IMR-90 (cell line): ENCODE data around the gene HAGH. TPM values are rescaled to one million over a fixed set of nuclear protein-coding genes. Genes with fewer than 3 reads are reported as not detected.
A peak's percentile ranks its signal among the peaks of the same experiment; 100 is the strongest.

ENCODE experiments used
- ATAC-seq: fragments of 200-7000 bp; cut with Tn5 transposase; 2 replicates; pipeline ENCODE4 v1.9.1; 2020; ENCODE audit warnings: low read depth, mild to moderate bottlenecking, moderate library complexity
- BruUV-seq: library from RNA; stranded (reverse); fragments of 400-500 nt; replicated peaks from 2 replicates; lab custom pipeline; 2021; lab: Mats Ljungman, UMichigan
- CTCF ChIA-PET: fragments of 300-600 bp; formaldehyde crosslinking; extraction: SDS; loops from one replicate; lab custom pipeline; 2021; ENCODE audit warnings: antibody characterized with exemption; lab: Yijun Ruan, JAX
- POLR2A ChIA-PET: fragments of 300-600 bp; sonication (Branson Sonifier 250); formaldehyde crosslinking; loops from one replicate; lab custom pipeline; 2022; ENCODE audit warnings: antibody characterized with exemption; ENCODE audit not compliant: unreplicated experiment; lab: Charles Lee
- DNase-seq: peaks from one replicate; pipeline ENCODE4 v3.0.0; 2013
- H2AFZ ChIP-seq: replicated peaks from 2 replicates; pipeline ENCODE3; 2013; ENCODE audit warnings: low read length, mild to moderate bottlenecking; ENCODE audit not compliant: poor library complexity
- H2AK5ac ChIP-seq: 2 replicates; pipeline ENCODE4 v1.6.1; 2013; ENCODE audit warnings: low read depth, low read length, inconsistent platforms
- H2AK9ac ChIP-seq: replicated peaks from 2 replicates; pipeline ENCODE3; 2013; ENCODE audit warnings: mild to moderate bottlenecking, low read depth, low read length, moderate library complexity; ENCODE audit not compliant: poor library complexity
- H2BK120ac ChIP-seq: 2 replicates; pipeline ENCODE4 v1.6.1; 2013; ENCODE audit warnings: low read depth, low read length, inconsistent platforms
- H2BK15ac ChIP-seq: 3 replicates; pipeline ENCODE4 v1.6.1; 2013; ENCODE audit warnings: low read depth, low read length, inconsistent platforms
- H2BK20ac ChIP-seq: 2 replicates; pipeline ENCODE4 v1.6.1; 2013; ENCODE audit warnings: low read depth, mild to moderate bottlenecking, inconsistent platforms, low read length, moderate library complexity
- H2BK5ac ChIP-seq: 2 replicates; pipeline ENCODE4 v1.6.1; 2013; ENCODE audit warnings: mild to moderate bottlenecking, low read depth, low read length, inconsistent platforms; ENCODE audit not compliant: poor library complexity, severe bottlenecking
- H3K14ac ChIP-seq: replicated peaks from 2 replicates; pipeline ENCODE4 v1.6.1; 2013; ENCODE audit warnings: low read depth, low read length, inconsistent platforms
- H3K18ac ChIP-seq: 2 replicates; pipeline ENCODE4 v1.6.1; 2013; ENCODE audit warnings: low read depth, low read length, control low read depth
- H3K23ac ChIP-seq: 2 replicates; pipeline ENCODE4 v1.6.1; 2013; ENCODE audit warnings: low read depth, low read length, inconsistent platforms
- H3K27ac ChIP-seq: 2 replicates; pipeline ENCODE4 v1.5.1; 2013; ENCODE audit warnings: mild to moderate bottlenecking, control low read depth, low read length; ENCODE audit not compliant: insufficient read depth
- H3K27me3 ChIP-seq: 2 replicates; pipeline ENCODE4 v1.6.1; 2013; ENCODE audit warnings: low read length; ENCODE audit not compliant: control insufficient read depth, insufficient read depth
- H3K36me3 ChIP-seq: 2 replicates; pipeline ENCODE4 v1.6.1; 2013; ENCODE audit warnings: low read length, mixed read lengths; ENCODE audit not compliant: control insufficient read depth, insufficient read depth
- H3K4ac ChIP-seq: 2 replicates; pipeline ENCODE4 v1.6.1; 2013; ENCODE audit warnings: low read depth, low read length, inconsistent platforms
- H3K4me1 ChIP-seq: 2 replicates; pipeline ENCODE4 v1.6.1; 2013; ENCODE audit warnings: low read length, mixed read lengths; ENCODE audit not compliant: control insufficient read depth, insufficient read depth
- H3K4me2 ChIP-seq: 2 replicates; pipeline ENCODE4 v1.6.1; 2013; ENCODE audit warnings: low read depth, mild to moderate bottlenecking, control low read depth, low read length, moderate library complexity
- H3K4me3 ChIP-seq: 2 replicates; pipeline ENCODE4 v1.5.1; 2013; ENCODE audit warnings: low read depth, mild to moderate bottlenecking, control low read depth, low read length, moderate library complexity; ENCODE audit not compliant: insufficient read depth
- H3K56ac ChIP-seq: 2 replicates; pipeline ENCODE4 v1.6.1; 2013; ENCODE audit warnings: low read length, inconsistent platforms; ENCODE audit not compliant: insufficient read depth; ENCODE audit errors: extremely low read depth
- H3K79me1 ChIP-seq, 2 experiments: 2 replicates each; pipeline ENCODE4 v1.6.1; 2013; ENCODE audit warnings: low read length in 2 of 2, inconsistent platforms in 1 of 2, low read depth in 1 of 2
- H3K9ac ChIP-seq: 2 replicates; pipeline ENCODE4 v1.6.1; 2013; ENCODE audit warnings: low read depth, low read length, control low read depth
- H3K9me1 ChIP-seq: 2 replicates; pipeline ENCODE4 v1.6.1; 2013; ENCODE audit warnings: low read length, inconsistent platforms; ENCODE audit not compliant: insufficient read depth
- H3K9me3 ChIP-seq: 2 replicates; pipeline ENCODE4 v1.6.1; 2013; ENCODE audit warnings: low read length; ENCODE audit not compliant: control insufficient read depth, insufficient read depth
- H4K20me1 ChIP-seq: 2 replicates; pipeline ENCODE4 v1.6.1; 2013; ENCODE audit warnings: low read length, inconsistent platforms; ENCODE audit not compliant: insufficient read depth
- H4K5ac ChIP-seq: 2 replicates; pipeline ENCODE4 v1.6.1; 2013; ENCODE audit warnings: mild to moderate bottlenecking, low read depth, low read length, control low read depth
- H4K8ac ChIP-seq, 2 experiments: 2 replicates each; pipeline ENCODE4 v1.6.1; 2013; ENCODE audit warnings: low read depth in 2 of 2, low read length in 2 of 2, control low read depth in 1 of 2, inconsistent platforms in 1 of 2
- H4K91ac ChIP-seq: 2 replicates; pipeline ENCODE4 v1.6.1; 2013; ENCODE audit warnings: low read depth, low read length, inconsistent platforms; ENCODE audit not compliant: insufficient read depth
- BHLHE40 ChIP-seq: fragments of 150-350 bp; IDR thresholded peaks from 2 replicates; pipeline ENCODE4 v1.6.1; 2016; ENCODE audit warnings: mild to moderate bottlenecking, low read depth, low read length
- CEBPB ChIP-seq: IDR thresholded peaks from 2 replicates; pipeline ENCODE4 v1.6.1; 2012; ENCODE audit warnings: low read depth, low read length, improper control_type of control experiment
- CHD1 ChIP-seq: IDR thresholded peaks from 2 replicates; pipeline ENCODE4 v1.6.1; 2012; ENCODE audit warnings: low read depth, low read length, improper control_type of control experiment
- FOS ChIP-seq: fragments of 150-350 bp; IDR thresholded peaks from 2 replicates; pipeline ENCODE4 v1.6.1; 2016; ENCODE audit warnings: low read depth, low read length
- MAFK ChIP-seq: IDR thresholded peaks from 2 replicates; pipeline ENCODE4 v1.6.1; 2012; ENCODE audit warnings: low read depth, low read length, improper control_type of control experiment
- MAZ ChIP-seq: IDR thresholded peaks from 2 replicates; pipeline ENCODE4 v1.6.1; 2012; ENCODE audit warnings: low read depth, mild to moderate bottlenecking, low read length, improper control_type of control experiment, moderate library complexity, borderline replicate concordance
- MXI1 ChIP-seq: IDR thresholded peaks from 2 replicates; pipeline ENCODE4 v1.6.1; 2012; ENCODE audit warnings: low read depth, mild to moderate bottlenecking, low read length, moderate library complexity, borderline replicate concordance
- NFE2L2 ChIP-seq: fragments of 150-350 bp; IDR thresholded peaks from 2 replicates; pipeline ENCODE4 v1.6.1; 2016; ENCODE audit warnings: low read depth, mild to moderate bottlenecking, low read length
- POLR2A ChIP-seq: IDR thresholded peaks from 2 replicates; pipeline ENCODE4 v1.6.1; 2012; ENCODE audit warnings: mild to moderate bottlenecking, low read depth, low read length
- RAD21 ChIP-seq: IDR thresholded peaks from 2 replicates; pipeline ENCODE4 v1.6.1; 2012; ENCODE audit warnings: low read length, improper control_type of control experiment
- RCOR1 ChIP-seq: IDR thresholded peaks from 2 replicates; pipeline ENCODE4 v1.6.1; 2012; ENCODE audit warnings: mild to moderate bottlenecking, low read length, improper control_type of control experiment; ENCODE audit not compliant: insufficient replicate concordance
- RFX5 ChIP-seq: IDR thresholded peaks from 2 replicates; pipeline ENCODE4 v1.8.0; 2012; ENCODE audit warnings: low read depth, mild to moderate bottlenecking, low read length, moderate library complexity
- SMC3 ChIP-seq: fragments of 150-350 bp; IDR thresholded peaks from 2 replicates; pipeline ENCODE4 v1.6.1; 2016; ENCODE audit warnings: low read depth, mild to moderate bottlenecking, antibody characterized with exemption, low read length, moderate library complexity
- WGBS, 2 experiments: methylation state at CpG; one replicate each; pipeline versions ENCODE4 v1.1.5 to v1.1.7; 2013; ENCODE audit warnings: missing lambda C conversion rate in 2 of 2; ENCODE audit not compliant: insufficient read length in 1 of 2; ENCODE audit errors: extremely low coverage in 2 of 2; 5-methylcytosine and 5-hydroxymethylcytosine counted together
- dilution Hi-C: fragments of 300-500 bp; cut with HindIII; formaldehyde crosslinking; loops from one replicate; pipeline ENCODE4 v1.14.3; 2018; ENCODE audit warnings: low sequenced_read_pairs; ENCODE audit not compliant: unreplicated experiment
- in situ Hi-C: fragments of 300-500 bp; cut with MboI; formaldehyde crosslinking; loops from 3 replicates; pipeline ENCODE4 v1.14.3; 2019; ENCODE audit warnings: low sequenced_read_pairs, inconsistent platforms, mixed read lengths
- intact Hi-C: fragments of 100-400 bp; cut with micrococcal nuclease; formaldehyde crosslinking; loops from 2 replicates; pipeline ENCODE4 v1.10.0; 2022
- polyA plus RNA-seq, 3 experiments: library from polyadenylated mRNA; depleted of rRNA; stranded (reverse); fragments of >200 nt; gene quantifications; 2 replicates each; pipeline ENCODE4 v1.2.3, GENCODE V29; 2012; ENCODE audit warnings: low replicate concordance in 1 of 3
- total RNA-seq: library from RNA; depleted of rRNA; stranded (reverse); fragments of >200 nt; gene quantifications from 2 replicates; pipeline ENCODE4 v1.2.3, GENCODE V29; 2012
- TF ChIP-seq, protein P1 (sequence below): fragments of 150-350 bp; IDR thresholded peaks from 2 replicates; pipeline ENCODE4 v1.6.1; 2017; ENCODE audit warnings: mild to moderate bottlenecking, antibody characterized with exemption, low read length, low read depth
- TF ChIP-seq, protein P2 (sequence below): conservative IDR thresholded peaks from 2 replicates; pipeline ENCODE4 v1.5.1; 2012; ENCODE audit warnings: mild to moderate bottlenecking, low read depth, low read length, improper control_type of control experiment
- TF ChIP-seq, protein P3 (sequence below): fragments of 150-350 bp; IDR thresholded peaks from 2 replicates; pipeline ENCODE4 v1.6.1; 2016; ENCODE audit warnings: low read depth, mild to moderate bottlenecking, low read length, moderate library complexity, borderline replicate concordance

Gene HAGH
- total and polyA plus RNA-seq, 2 of the 4 experiments (the other 2 are of a cell fraction): 30.8 to 52.2 TPM

DNA sequence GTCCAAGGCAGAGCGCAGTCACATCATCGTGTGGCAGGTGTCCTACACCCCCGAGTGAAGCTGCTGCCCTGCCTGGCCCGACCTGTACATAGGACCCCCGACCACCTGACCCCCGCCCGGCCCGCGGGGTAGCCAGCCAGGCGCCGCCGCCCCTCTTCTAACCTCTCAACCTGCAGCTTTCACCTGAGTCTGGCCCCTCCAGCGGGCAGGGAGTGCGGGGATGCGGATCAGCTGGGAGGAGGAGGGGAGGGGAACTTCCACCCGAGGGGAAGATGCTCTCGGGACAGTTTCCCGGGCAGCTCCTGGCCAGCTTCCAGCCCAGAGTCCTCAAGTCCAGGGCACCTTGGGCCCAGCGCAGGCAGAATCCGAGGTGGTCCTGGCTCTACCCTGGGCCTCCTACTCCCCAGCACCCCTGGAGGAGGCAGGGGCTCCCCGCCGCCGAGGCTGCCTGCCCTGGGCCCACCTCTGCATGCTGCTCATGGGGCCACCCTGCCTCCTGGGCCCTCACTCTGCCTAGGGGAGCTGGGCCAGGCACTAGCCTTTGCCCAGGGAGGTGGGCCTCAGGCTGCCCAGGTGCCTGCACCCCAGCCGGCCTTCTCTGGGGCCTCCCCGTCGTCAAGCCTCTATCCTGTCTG lies 57.7 kb downstream of the HAGH start:
- WGBS, 2 experiments: 88% methylated on average over 6 of the region's 26 CpGs; no CpG with 5 or more reads in 1 of the 2 experiments
- Histone ChIP-seq H4K5ac (no peak overlapping the region), H2AFZ (no peak overlapping the region), H2BK15ac (no peak overlapping the region), H3K56ac (no peak overlapping the region), H2BK120ac (no peak overlapping the region), H3K4me1 (peaks cover 5% of the 10 kb centered on the region), H4K91ac (no peak overlapping the region), H2AK9ac (no peak overlapping the region), H3K4me3 (no peak overlapping the region), H3K9ac (no peak overlapping the region), H3K9me3 (no peaks in the 10 kb centered on the region), H3K27me3 (no peaks in the 10 kb centered on the region), H4K20me1 (peaks cover 25% of the 10 kb centered on the region), H2AK5ac (no peak overlapping the region), H3K9me1 (no peaks in the 10 kb centered on the region), H3K36me3 (peaks cover 54% of the 10 kb centered on the region), H2BK20ac (no peak overlapping the region), H3K23ac (no peak overlapping the region), H3K18ac (no peak overlapping the region), H4K8ac (no peak overlapping the region), H3K4me2 (no peak overlapping the region), H3K79me1 (peaks cover 7 to 32% of the 10 kb centered on the region in 2 experiments; a peak in 3 of 4 replicates), H3K4ac (no peak overlapping the region), H3K14ac (no peak overlapping the region), H3K27ac (no peak overlapping the region), H2BK5ac (no peak overlapping the region)
- ChIA-PET CTCF (no interaction called here), POLR2A (no interaction called here)
- ATAC-seq (no peak), DNase-seq (no peak)
- in situ Hi-C loops: no loop called here
- TSS peak; percentile 57 for BruUV-seq
- dilution Hi-C loops: no loop called here
- intact Hi-C loops: no loop called here
- no peak for TF ChIP-seq CEBPB
- TF ChIP-seq NFE2L2: no peak
- TF ChIP-seq CHD1: no peak
- no peak for TF ChIP-seq RFX5
- TF ChIP-seq MAFK: no peak
- no peak for TF ChIP-seq SMC3
- TF ChIP-seq POLR2A: no peak
- no peak for TF ChIP-seq RCOR1
- TF ChIP-seq, protein P1, sequence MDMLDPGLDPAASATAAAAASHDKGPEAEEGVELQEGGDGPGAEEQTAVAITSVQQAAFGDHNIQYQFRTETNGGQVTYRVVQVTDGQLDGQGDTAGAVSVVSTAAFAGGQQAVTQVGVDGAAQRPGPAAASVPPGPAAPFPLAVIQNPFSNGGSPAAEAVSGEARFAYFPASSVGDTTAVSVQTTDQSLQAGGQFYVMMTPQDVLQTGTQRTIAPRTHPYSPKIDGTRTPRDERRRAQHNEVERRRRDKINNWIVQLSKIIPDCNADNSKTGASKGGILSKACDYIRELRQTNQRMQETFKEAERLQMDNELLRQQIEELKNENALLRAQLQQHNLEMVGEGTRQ: no peak
- no peak for TF ChIP-seq MXI1
- no peak for TF ChIP-seq BHLHE40
- TF ChIP-seq, protein P2, sequence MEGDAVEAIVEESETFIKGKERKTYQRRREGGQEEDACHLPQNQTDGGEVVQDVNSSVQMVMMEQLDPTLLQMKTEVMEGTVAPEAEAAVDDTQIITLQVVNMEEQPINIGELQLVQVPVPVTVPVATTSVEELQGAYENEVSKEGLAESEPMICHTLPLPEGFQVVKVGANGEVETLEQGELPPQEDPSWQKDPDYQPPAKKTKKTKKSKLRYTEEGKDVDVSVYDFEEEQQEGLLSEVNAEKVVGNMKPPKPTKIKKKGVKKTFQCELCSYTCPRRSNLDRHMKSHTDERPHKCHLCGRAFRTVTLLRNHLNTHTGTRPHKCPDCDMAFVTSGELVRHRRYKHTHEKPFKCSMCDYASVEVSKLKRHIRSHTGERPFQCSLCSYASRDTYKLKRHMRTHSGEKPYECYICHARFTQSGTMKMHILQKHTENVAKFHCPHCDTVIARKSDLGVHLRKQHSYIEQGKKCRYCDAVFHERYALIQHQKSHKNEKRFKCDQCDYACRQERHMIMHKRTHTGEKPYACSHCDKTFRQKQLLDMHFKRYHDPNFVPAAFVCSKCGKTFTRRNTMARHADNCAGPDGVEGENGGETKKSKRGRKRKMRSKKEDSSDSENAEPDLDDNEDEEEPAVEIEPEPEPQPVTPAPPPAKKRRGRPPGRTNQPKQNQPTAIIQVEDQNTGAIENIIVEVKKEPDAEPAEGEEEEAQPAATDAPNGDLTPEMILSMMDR: no peak
- TF ChIP-seq FOS: no peak
- TF ChIP-seq, protein P3, sequence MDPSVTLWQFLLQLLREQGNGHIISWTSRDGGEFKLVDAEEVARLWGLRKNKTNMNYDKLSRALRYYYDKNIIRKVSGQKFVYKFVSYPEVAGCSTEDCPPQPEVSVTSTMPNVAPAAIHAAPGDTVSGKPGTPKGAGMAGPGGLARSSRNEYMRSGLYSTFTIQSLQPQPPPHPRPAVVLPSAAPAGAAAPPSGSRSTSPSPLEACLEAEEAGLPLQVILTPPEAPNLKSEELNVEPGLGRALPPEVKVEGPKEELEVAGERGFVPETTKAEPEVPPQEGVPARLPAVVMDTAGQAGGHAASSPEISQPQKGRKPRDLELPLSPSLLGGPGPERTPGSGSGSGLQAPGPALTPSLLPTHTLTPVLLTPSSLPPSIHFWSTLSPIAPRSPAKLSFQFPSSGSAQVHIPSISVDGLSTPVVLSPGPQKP: no peak
- no peak for TF ChIP-seq RAD21
- TF ChIP-seq MAZ: no peak
